PC-9 (cell line): Measurements from ENCODE around the gene SETD7. TPM values are rescaled to one million over a fixed set of nuclear protein-coding genes. Genes with fewer than 3 reads are reported as not detected.

Experiments
- BruUV-seq: library from RNA; stranded (reverse); fragments of 400-500 nt; replicated peaks from 2 replicates; lab custom pipeline; 2021; lab: Mats Ljungman, UMichigan
- CTCF ChIA-PET: fragments of 300-600 bp; sonication (Branson Sonifier 250); formaldehyde crosslinking; loops from one replicate; lab custom pipeline; 2022; ENCODE audit warnings: antibody characterized with exemption; lab: Charles Lee
- POLR2A ChIA-PET: fragments of 300-600 bp; sonication (Branson Sonifier 250); formaldehyde crosslinking; loops from one replicate; lab custom pipeline; 2022; ENCODE audit warnings: antibody characterized with exemption; ENCODE audit not compliant: unreplicated experiment; lab: Charles Lee
- DNase-seq, 2 experiments: peaks; one replicate each; pipeline versions ENCODE4 v3.0.0 to v3.0.0-alpha.2; 2015 to 2022; ENCODE audit warnings: mixed read lengths in 1 of 2
- H2AFZ ChIP-seq: fragments of 200-600 bp; sonication (generic); 2 replicates; pipeline ENCODE4 v1.8.1; 2017; ENCODE audit warnings: antibody characterized with exemption
- H3F3A ChIP-seq: fragments of 200-600 bp; sonication (generic); 2 replicates; pipeline ENCODE4 v1.8.1; 2017; ENCODE audit warnings: antibody characterized with exemption, mild to moderate bottlenecking, low read depth; ENCODE audit not compliant: insufficient read depth
- H3K27ac ChIP-seq: fragments of 200-600 bp; sonication (generic); 2 replicates; pipeline ENCODE4 v1.6.1; 2016; ENCODE audit warnings: mixed run types
- H3K27me3 ChIP-seq: fragments of 200-600 bp; sonication (generic); 2 replicates; pipeline ENCODE4 v1.6.1; 2016; ENCODE audit warnings: low read depth, mixed run types; ENCODE audit not compliant: insufficient read depth
- H3K36me3 ChIP-seq: fragments of 200-600 bp; sonication (generic); 2 replicates; pipeline ENCODE4 v1.6.1; 2016; ENCODE audit warnings: low read depth, mixed run types
- H3K4me1 ChIP-seq: fragments of 200-600 bp; sonication (generic); replicated peaks from 2 replicates; pipeline ENCODE4 v1.6.1; 2016; ENCODE audit warnings: mixed run types; ENCODE audit not compliant: insufficient read depth
- H3K4me2 ChIP-seq: fragments of 200-600 bp; sonication (generic); 2 replicates; pipeline ENCODE4 v1.6.1; 2017; ENCODE audit warnings: mixed run types
- H3K4me3 ChIP-seq: fragments of 200-600 bp; sonication (generic); 2 replicates; pipeline ENCODE4 v1.6.1; 2016; ENCODE audit warnings: mixed run types
- H3K79me2 ChIP-seq: fragments of 200-600 bp; sonication (generic); 2 replicates; pipeline ENCODE4 v1.6.1; 2017; ENCODE audit warnings: low read depth, mixed run types
- H3K9me2 ChIP-seq: fragments of 200-600 bp; sonication (generic); 2 replicates; pipeline ENCODE4 v1.8.1; 2017; ENCODE audit warnings: mild to moderate bottlenecking; ENCODE audit not compliant: insufficient read depth
- H3K9me3 ChIP-seq: fragments of 200-600 bp; sonication (generic); 2 replicates; pipeline ENCODE4 v1.8.1; 2016; ENCODE audit warnings: low read depth; ENCODE audit not compliant: insufficient read depth
- H4K20me1 ChIP-seq: fragments of 200-600 bp; sonication (generic); 2 replicates; pipeline ENCODE4 v1.8.1; 2017; ENCODE audit not compliant: insufficient read depth
- EZH2 ChIP-seq: fragments of 200-600 bp; sonication (generic); IDR thresholded peaks from 2 replicates; pipeline ENCODE4 v1.8.0; 2017; ENCODE audit warnings: antibody characterized with exemption, low read depth
- intact Hi-C: fragments of 100-400 bp; cut with micrococcal nuclease; formaldehyde crosslinking; loops from one replicate; pipeline ENCODE4 v1.10.0; 2022; ENCODE audit not compliant: unreplicated experiment
- total RNA-seq: library from RNA; stranded (reverse); gene quantifications from 2 replicates; pipeline ENCODE4 v1.2.3, GENCODE V29; 2021
- TF ChIP-seq, protein P1 (sequence below): fragments of 200-600 bp; sonication (generic); conservative IDR thresholded peaks from 2 replicates; pipeline ENCODE4 v1.6.1; 2017; ENCODE audit warnings: mixed run types, antibody characterized with exemption, mild to moderate bottlenecking, moderate library complexity

SETD7 gene
- total RNA-seq, 1 experiment from 2014 or later: 36.5 TPM

DNA sequence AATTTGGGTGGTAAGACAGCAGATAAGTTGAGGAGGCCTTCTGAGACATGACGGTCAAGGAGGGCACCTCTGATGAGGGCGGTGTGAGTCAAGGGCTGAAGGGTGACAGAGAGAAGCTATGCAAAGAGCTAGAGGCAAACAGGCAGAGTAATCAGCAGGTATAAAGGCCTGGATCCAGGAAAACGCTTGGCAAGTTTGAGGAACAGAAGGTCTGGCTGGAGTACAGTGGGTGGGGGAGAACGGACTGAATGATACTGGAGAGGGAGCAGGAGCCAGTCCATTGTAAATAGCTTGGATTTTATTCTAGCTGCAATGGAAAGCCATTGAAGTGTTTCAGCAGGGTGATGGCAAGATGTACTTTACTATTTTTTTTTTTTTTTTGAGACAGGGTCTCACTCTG, 62.8 kb downstream of the SETD7 start:
- ChIA-PET CTCF (no interaction called here), POLR2A (no interaction called here)
- H4K20me1 ChIP-seq: no peaks in the 10 kb centered on the region
- BruUV-seq: no TSS peak
- intact Hi-C loops: no loop called here
- H3K27me3 ChIP-seq: no peaks in the 10 kb centered on the region
- no peaks in the 10 kb centered on the region for H3F3A ChIP-seq
- no peaks in the 10 kb centered on the region for H3K79me2 ChIP-seq
- H3K4me2 ChIP-seq: no peak overlapping the region
- no peak overlapping the region for H3K4me3 ChIP-seq
- no peaks in the 10 kb centered on the region for H3K9me3 ChIP-seq
- H3K9me2 ChIP-seq: no peaks in the 10 kb centered on the region
- no peak overlapping the region for H2AFZ ChIP-seq
- DNase-seq: no peak
- H3K27ac ChIP-seq: no peak overlapping the region
- no peaks in the 10 kb centered on the region for H3K4me1 ChIP-seq
- no peaks in the 10 kb centered on the region for H3K36me3 ChIP-seq
- TF ChIP-seq, protein P1, sequence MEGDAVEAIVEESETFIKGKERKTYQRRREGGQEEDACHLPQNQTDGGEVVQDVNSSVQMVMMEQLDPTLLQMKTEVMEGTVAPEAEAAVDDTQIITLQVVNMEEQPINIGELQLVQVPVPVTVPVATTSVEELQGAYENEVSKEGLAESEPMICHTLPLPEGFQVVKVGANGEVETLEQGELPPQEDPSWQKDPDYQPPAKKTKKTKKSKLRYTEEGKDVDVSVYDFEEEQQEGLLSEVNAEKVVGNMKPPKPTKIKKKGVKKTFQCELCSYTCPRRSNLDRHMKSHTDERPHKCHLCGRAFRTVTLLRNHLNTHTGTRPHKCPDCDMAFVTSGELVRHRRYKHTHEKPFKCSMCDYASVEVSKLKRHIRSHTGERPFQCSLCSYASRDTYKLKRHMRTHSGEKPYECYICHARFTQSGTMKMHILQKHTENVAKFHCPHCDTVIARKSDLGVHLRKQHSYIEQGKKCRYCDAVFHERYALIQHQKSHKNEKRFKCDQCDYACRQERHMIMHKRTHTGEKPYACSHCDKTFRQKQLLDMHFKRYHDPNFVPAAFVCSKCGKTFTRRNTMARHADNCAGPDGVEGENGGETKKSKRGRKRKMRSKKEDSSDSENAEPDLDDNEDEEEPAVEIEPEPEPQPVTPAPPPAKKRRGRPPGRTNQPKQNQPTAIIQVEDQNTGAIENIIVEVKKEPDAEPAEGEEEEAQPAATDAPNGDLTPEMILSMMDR: no peak
- no peak for TF ChIP-seq EZH2

DNA sequence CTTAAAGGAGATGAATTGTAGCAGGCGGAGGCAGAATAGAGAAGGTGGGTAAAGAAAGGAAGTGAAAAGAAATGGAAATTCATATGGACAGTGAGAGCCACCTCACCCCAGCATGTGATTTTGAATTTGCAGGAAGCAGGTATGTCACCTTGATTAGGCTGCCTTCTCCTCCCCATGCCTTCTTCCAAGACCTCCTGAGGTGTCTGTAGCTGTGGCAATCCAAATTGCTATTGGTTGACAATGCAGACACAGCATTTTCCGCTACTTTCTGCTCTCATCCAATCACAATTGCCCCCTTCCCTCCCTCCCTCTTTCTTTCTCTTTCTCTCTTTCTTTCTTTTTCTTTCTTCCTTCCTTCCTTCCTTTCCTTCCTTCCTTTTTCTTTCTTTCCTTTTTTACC, 63.6 kb downstream of the SETD7 start:
- Histone ChIP-seq H3K36me3 (no peaks in the 10 kb centered on the region), H3K9me3 (no peaks in the 10 kb centered on the region), H4K20me1 (no peaks in the 10 kb centered on the region), H3K4me3 (no peak overlapping the region), H3F3A (no peaks in the 10 kb centered on the region), H2AFZ (no peak overlapping the region), H3K9me2 (no peaks in the 10 kb centered on the region), H3K4me1 (no peaks in the 10 kb centered on the region), H3K27me3 (no peaks in the 10 kb centered on the region), H3K4me2 (no peak overlapping the region), H3K27ac (no peak overlapping the region), H3K79me2 (no peaks in the 10 kb centered on the region)
- intact Hi-C loops: no loop called here
- TF ChIP-seq EZH2: no peak
- TF ChIP-seq, protein P1: no peak
- ChIA-PET CTCF (no interaction called here), POLR2A (no interaction called here)
- no peak for DNase-seq
- no TSS peak for BruUV-seq

GRCh38 chr4:139489638-139490037, 66.4 kb downstream of the SETD7 start:
- intact Hi-C loops: no loop called here
- no peaks in the 10 kb centered on the region for H4K20me1 ChIP-seq
- no peak overlapping the region for H3K4me3 ChIP-seq
- H3K4me2 ChIP-seq: no peak overlapping the region
- no peaks in the 10 kb centered on the region for H3K36me3 ChIP-seq
- no TSS peak for BruUV-seq
- ChIA-PET CTCF (no interaction called here), POLR2A (no interaction called here)
- no peak overlapping the region for H2AFZ ChIP-seq
- H3F3A ChIP-seq: no peaks in the 10 kb centered on the region
- no peaks in the 10 kb centered on the region for H3K9me2 ChIP-seq
- TF ChIP-seq, protein P1: no peak
- no peak for TF ChIP-seq EZH2
- no peak overlapping the region for H3K27ac ChIP-seq
- H3K27me3 ChIP-seq: no peaks in the 10 kb centered on the region
- no peaks in the 10 kb centered on the region for H3K4me1 ChIP-seq
- no peak for DNase-seq
- no peaks in the 10 kb centered on the region for H3K9me3 ChIP-seq
- no peaks in the 10 kb centered on the region for H3K79me2 ChIP-seq
